Activated T-helper 1 cell treated with anti-CD3 and anti-CD28 coated beads, Interleukin-12 subunit alpha, Interleukin-12 subunit beta, Interleukin-2, Interleukin-4 antibody, amounts not matched to agents 30 ng/mL and 10 ng/mL and 1 ng/mL, durations not matched to agents 14 hours and 24 hours and 36 hours (primary cell): ENCODE measurements around the gene GLIPR1L2. TPM values are rescaled to one million over a fixed set of nuclear protein-coding genes. Genes with fewer than 3 reads are reported as not detected.
"Not testable (repeated sequence)": the region's sequence is repeated elsewhere in the genome, so short reads cannot be mapped to it uniquely, and the experiment has no call there.

ENCODE experiments used
- DNase-seq: peaks from one replicate; pipeline ENCODE4 v3.0.0; 2021; ENCODE audit warnings: low spot score
- H3K27ac Mint-ChIP-seq: one replicate; pipeline ENCODE4 v1.8.0; 2021; ENCODE audit warnings: mild to moderate bottlenecking, mixed read lengths
- H3K27me3 Mint-ChIP-seq: one replicate; pipeline ENCODE4 v1.8.0; 2022; ENCODE audit warnings: mild to moderate bottlenecking, moderate library complexity, mixed read lengths; ENCODE audit not compliant: insufficient read depth
- H3K36me3 Mint-ChIP-seq: one replicate; pipeline ENCODE4 v1.8.0; 2021; ENCODE audit warnings: low read depth, mixed read lengths
- H3K4me1 Mint-ChIP-seq: one replicate; pipeline ENCODE4 v1.8.0; 2021; ENCODE audit warnings: low read depth, mixed read lengths
- H3K4me3 Mint-ChIP-seq: one replicate; pipeline ENCODE4 v1.8.0; 2021; ENCODE audit warnings: mild to moderate bottlenecking, moderate library complexity, mixed read lengths
- H3K9me3 Mint-ChIP-seq: one replicate; pipeline ENCODE4 v1.8.0; 2021; ENCODE audit warnings: mixed read lengths
- intact Hi-C: fragments of 100-400 bp; cut with micrococcal nuclease; formaldehyde crosslinking; loops from one replicate; pipeline ENCODE4 v1.15.1; 2024
- total RNA-seq: library from RNA; stranded (reverse); gene quantifications from 2 replicates; pipeline ENCODE4 v1.2.3, GENCODE V29; 2022

Gene GLIPR1L2
- total RNA-seq, result not detected in 2 replicates

GRCh38 chr12:75390899-75391538, at the start of gene GLIPR1L2:
GLIPR1L2 (plus strand) TSS chr12:75391089; CDS start chr12:75391117, 28 bp downstream.
- Mint-ChIP-seq H3K27ac (peak within 1 kb of the TSS; percentile 79), H3K9me3 (no peaks in the 10 kb centered on the region), H3K4me1 (peaks cover 39% of the 10 kb centered on the region), H3K36me3 (no peaks in the 10 kb centered on the region), H3K4me3 (peak within 1 kb of the TSS; percentile 86), H3K27me3 (peaks cover 5% of the 10 kb centered on the region)
- intact Hi-C loops, result loop anchor here (1.0 to 2.0 kb wide), 9 partner anchors 44 to 958 kb away; partner anchors contain the start of genes BBS10, GLIPR1, GLIPR1L1 and KRR1
- DNase-seq, result peak; percentile 82

- Mint-ChIP-seq H3K36me3 (no peaks in the 10 kb centered on the region), H3K4me3 (no peak overlapping the region), H3K27ac (no peak overlapping the region), H3K27me3 (peaks cover 22% of the 10 kb centered on the region), H3K4me1 (peaks cover 19% of the 10 kb centered on the region), H3K9me3 (no peaks in the 10 kb centered on the region)
- DNase-seq, result no peak
- intact Hi-C loops, result no loop called here
Observed at GRCh38 chr12:75341873-75342272, 49.0 kb upstream of the GLIPR1L2 start.

GRCh38 chr12:75345531-75345930, 45.4 kb upstream of the GLIPR1L2 start:
- Mint-ChIP-seq H3K36me3 (no peaks in the 10 kb centered on the region), H3K4me1 (peaks cover 8% of the 10 kb centered on the region), H3K27me3 (peaks cover 17% of the 10 kb centered on the region), H3K9me3 (no peaks in the 10 kb centered on the region), H3K4me3 (no peak overlapping the region), H3K27ac (no peak overlapping the region)
- intact Hi-C loops, result no loop called here
- DNase-seq, result no peak

- intact Hi-C loops, result loop anchor here (1.0 to 2.0 kb wide), 3 partner anchors 8 to 134 kb away; partner anchors contain the start of genes GLIPR1 and GLIPR1L2
- Mint-ChIP-seq H3K27ac (peak overlapping the region; percentile 15), H3K27me3 (peaks cover 15% of the 10 kb centered on the region), H3K4me1 (peaks cover 14% of the 10 kb centered on the region)
- H3K4me3 Mint-ChIP-seq, H3K36me3 Mint-ChIP-seq, DNase-seq, H3K9me3 Mint-ChIP-seq: not testable (repeated sequence)
Observed at GRCh38 chr12:75346215-75346614, 44.7 kb upstream of the GLIPR1L2 start.

- DNase-seq, result no peak
- intact Hi-C loops, result no loop called here
- no peak overlapping the region for H3K4me3 Mint-ChIP-seq
- peaks cover 10% of the 10 kb centered on the region for H3K27me3 Mint-ChIP-seq
- no peak overlapping the region for H3K27ac Mint-ChIP-seq
- H3K4me1 Mint-ChIP-seq, result peaks cover 14% of the 10 kb centered on the region
- peaks cover 1% of the 10 kb centered on the region for H3K36me3 Mint-ChIP-seq
- peaks cover 28% of the 10 kb centered on the region for H3K9me3 Mint-ChIP-seq
Observed at GRCh38 chr12:75349946-75350345, 40.9 kb upstream of the GLIPR1L2 start.

- intact Hi-C loops, result no loop called here
- Mint-ChIP-seq H3K9me3 (peaks cover 32% of the 10 kb centered on the region), H3K36me3 (peaks cover 1% of the 10 kb centered on the region), H3K4me1 (peaks cover 13% of the 10 kb centered on the region), H3K27ac (no peak overlapping the region), H3K4me3 (no peak overlapping the region), H3K27me3 (peaks cover 9% of the 10 kb centered on the region)
- DNase-seq, result no peak
Observed at GRCh38 chr12:75350413-75350812, 40.5 kb upstream of the GLIPR1L2 start.

GRCh38 chr12:75354011-75354410, 36.9 kb upstream of the GLIPR1L2 start:
- H3K36me3 Mint-ChIP-seq, result peaks cover 1% of the 10 kb centered on the region
- peaks cover 9% of the 10 kb centered on the region for H3K4me1 Mint-ChIP-seq
- intact Hi-C loops, result no loop called here
- no peak for DNase-seq
- H3K27me3 Mint-ChIP-seq, result peaks cover 7% of the 10 kb centered on the region
- H3K9me3 Mint-ChIP-seq, result peaks cover 32% of the 10 kb centered on the region
- no peak overlapping the region for H3K4me3 Mint-ChIP-seq
- H3K27ac Mint-ChIP-seq, result no peak overlapping the region

- intact Hi-C loops, result no loop called here
- Mint-ChIP-seq H3K27ac (peak overlapping the region; percentile 71), H3K36me3 (peaks cover 2% of the 10 kb centered on the region), H3K27me3 (no peaks in the 10 kb centered on the region), H3K4me1 (peaks cover 13% of the 10 kb centered on the region), H3K4me3 (no peak overlapping the region), H3K9me3 (peaks cover 21% of the 10 kb centered on the region)
- no peak for DNase-seq
Observed at GRCh38 chr12:75360920-75361319, 30.0 kb upstream of the GLIPR1L2 start.

- no peak overlapping the region for H3K4me3 Mint-ChIP-seq
- H3K4me1 Mint-ChIP-seq, result peaks cover 15% of the 10 kb centered on the region
- H3K36me3 Mint-ChIP-seq, result peaks cover 2% of the 10 kb centered on the region
- peaks cover 21% of the 10 kb centered on the region for H3K9me3 Mint-ChIP-seq
- peak overlapping the region; percentile 71 for H3K27ac Mint-ChIP-seq
- H3K27me3 Mint-ChIP-seq, result no peaks in the 10 kb centered on the region
- no peak for DNase-seq
- intact Hi-C loops, result no loop called here
Observed at GRCh38 chr12:75361408-75361807, 29.5 kb upstream of the GLIPR1L2 start.

- intact Hi-C loops, result no loop called here
- H3K9me3 Mint-ChIP-seq, result peaks cover 20% of the 10 kb centered on the region
- H3K4me3 Mint-ChIP-seq, result no peak overlapping the region
- peaks cover 21% of the 10 kb centered on the region for H3K4me1 Mint-ChIP-seq
- H3K27ac Mint-ChIP-seq, result no peak overlapping the region
- DNase-seq, result no peak
- no peaks in the 10 kb centered on the region for H3K27me3 Mint-ChIP-seq
- peaks cover 2% of the 10 kb centered on the region for H3K36me3 Mint-ChIP-seq
Observed at GRCh38 chr12:75364919-75365318, 26.0 kb upstream of the GLIPR1L2 start.

- no peaks in the 10 kb centered on the region for H3K36me3 Mint-ChIP-seq
- H3K9me3 Mint-ChIP-seq, result peaks cover 3% of the 10 kb centered on the region
- intact Hi-C loops, result no loop called here
- H3K27ac Mint-ChIP-seq, result no peak overlapping the region
- H3K4me1 Mint-ChIP-seq, result peaks cover 9% of the 10 kb centered on the region
- H3K4me3 Mint-ChIP-seq, result no peak overlapping the region
- H3K27me3 Mint-ChIP-seq, result no peaks in the 10 kb centered on the region
- DNase-seq, result no peak
Observed at GRCh38 chr12:75366629-75367028, 24.3 kb upstream of the GLIPR1L2 start.

GRCh38 chr12:75374971-75375370, 15.9 kb upstream of the GLIPR1L2 start:
- no peak overlapping the region for H3K4me3 Mint-ChIP-seq
- peaks cover 2% of the 10 kb centered on the region for H3K27me3 Mint-ChIP-seq
- H3K9me3 Mint-ChIP-seq, result no peaks in the 10 kb centered on the region
- no peaks in the 10 kb centered on the region for H3K36me3 Mint-ChIP-seq
- intact Hi-C loops, result no loop called here
- DNase-seq, result no peak
- no peak overlapping the region for H3K27ac Mint-ChIP-seq
- no peaks in the 10 kb centered on the region for H3K4me1 Mint-ChIP-seq

GRCh38 chr12:75378354-75378753, 12.5 kb upstream of the GLIPR1L2 start:
- no peaks in the 10 kb centered on the region for H3K36me3 Mint-ChIP-seq
- no peak for DNase-seq
- peaks cover 5% of the 10 kb centered on the region for H3K27me3 Mint-ChIP-seq
- H3K9me3 Mint-ChIP-seq, result no peaks in the 10 kb centered on the region
- H3K27ac Mint-ChIP-seq, result no peak overlapping the region
- intact Hi-C loops, result no loop called here
- H3K4me1 Mint-ChIP-seq, result no peaks in the 10 kb centered on the region
- no peak overlapping the region for H3K4me3 Mint-ChIP-seq
